Pancreas (tissue), 10 donors: ENCODE results near the gene C12orf54. TPM values are rescaled to one million over a fixed set of nuclear protein-coding genes. Genes with fewer than 3 reads are reported as not detected.

Experiments used
- ATAC-seq, 4 donors: fragments of 200-7000 bp; cut with Tn5 transposase; one replicate each; pipeline versions ENCODE4 v1.8.0 to v1.9.1; 2020; ENCODE audit warnings: mild to moderate bottlenecking in 4 of 4, moderate library complexity in 4 of 4
- DNase-seq, 6 donors: peaks; one replicate each; pipeline ENCODE4 v3.0.0-alpha.2; 2020
- FAIRE-seq: peaks from 2 replicates; lab custom pipeline; 2012; peaks lifted over from hg19 to GRCh38; lab: Jason Lieb, UNC
- H3K27ac ChIP-seq, 4 donors: fragments of 200-600 bp; sonication (generic); 1 replicate in 3 of 4; 2 replicates in 1 of 4; pipeline versions ENCODE4 v1.5.0 to v1.8.0; 2020
- H3K27me3 ChIP-seq, 4 donors: fragments of 200-600 bp; one replicate each; pipeline ENCODE4 v1.8.0; 2021
- H3K36me3 ChIP-seq, 3 donors: fragments of 200-600 bp; sonication (generic) in 1 of 3; one replicate each; pipeline versions ENCODE4 v1.5.0 to v1.8.0; 2020 to 2021
- H3K4me1 ChIP-seq, 3 donors: fragments of 200-600 bp; one replicate each; pipeline ENCODE4 v1.8.0; 2021
- H3K4me3 ChIP-seq, 4 donors: fragments of 200-600 bp; sonication (generic) in 2 of 4; one replicate each; pipeline versions ENCODE4 v1.5.0 to v1.8.0; 2020 to 2021
- H3K9me3 ChIP-seq, 4 donors: fragments of 200-600 bp; one replicate each; pipeline ENCODE4 v1.8.0; 2021
- CTCF ChIP-seq, 4 donors: fragments of 200-600 bp; sonication (generic) in 3 of 4; IDR thresholded peaks; one replicate each; pipeline versions ENCODE4 v1.5.0 to v1.8.0; 2021; ENCODE audit warnings: antibody characterized with exemption in 4 of 4
- WGBS, 2 donors: extraction: QIAGEN DNeasy Blood & Tissue Kit; methylation state at CpG; one replicate each; pipeline ENCODE4 v1.1.7; 2013; 5-methylcytosine and 5-hydroxymethylcytosine counted together
- intact Hi-C, 3 donors: fragments of 100-400 bp; cut with DNase I; formaldehyde crosslinking; loops; one replicate each; pipeline versions ENCODE4 v1.11.1 to v1.14.2; 2022
- polyA plus RNA-seq, 2 donors: library from polyadenylated mRNA; stranded (reverse); fragments of 200-250 nt; gene quantifications; one replicate each; pipeline ENCODE4 v1.2.3, GENCODE V29; 2013
- total RNA-seq, 6 donors: library from RNA; stranded (reverse); fragmentation: NEBNext Ultra II Directional in 4 of 6; extraction: Animal tissue kit (Norgen Biotek cat#: 25700) in 4 of 6; gene quantifications; one replicate each; pipeline versions ENCODE4 v1.2.1 to v1.2.4, GENCODE V29; 2021 to 2023
- donor health status: healthy with polysubstance abuse.
- donor health status: DM: no; HTN: no; CAD: no; lungs with moderate emphysema.
- donor health status: DM: no; HTN: no; CAD: no.
- donor health status: control.
- donor health status: control.
- donor health status: Bipolar disorder and iron deficiency.
- donor health status: DM: yes; HTN: yes; CAD: no.
- donor health status: DM: no; HTN: no; CAD: no.
- donor health status: DM: no; HTN: no; CAD: no.
- donor health status: DM: yes; HTN: yes; CAD: no.

Gene C12orf54
- total and polyA plus RNA-seq, 8 donors, result 0.61 to 0.77 TPM; not detected in 6

GRCh38 chr12:48542300-48542928 lies 60.1 kb downstream of the C12orf54 start:
- Histone ChIP-seq H3K4me3 (no peak overlapping the region), H3K27me3 (no peaks in the 10 kb centered on the region), H3K36me3 (no peaks in the 10 kb centered on the region), H3K27ac (no peak overlapping the region), H3K9me3 (no peaks in the 10 kb centered on the region), H3K4me1 (no peaks in the 10 kb centered on the region)
- intact Hi-C loops, result loop anchor here in 1 of 3 donors (10.0 kb wide), 1 partner anchor 82 kb away; no protein-coding TSS in a partner anchor
- FAIRE-seq, result no peak
- 44 to 60% methylated on average over 8 of the region's 8 CpGs for WGBS, 2 donors
- TF ChIP-seq CTCF (IDR thresholded peaks at IDR 0.05), result peak in 2 of 4 donors; percentile 17 to 24
- DNase-seq, result peak in 1 of 6 donors; percentile 24
- peak in 3 of 4 donors; percentile 56 to 72 (median 67) for ATAC-seq

GRCh38 chr12:48545833-48546469 lies 63.7 kb downstream of the C12orf54 start:
- H3K4me1 ChIP-seq, result no peaks in the 10 kb centered on the region
- no peak for FAIRE-seq
- no peak for TF ChIP-seq CTCF (IDR thresholded peaks at IDR 0.05)
- intact Hi-C loops, result loop anchor here in 1 of 3 donors (10.0 kb wide), 1 partner anchor 79 kb away; no protein-coding TSS in a partner anchor
- H3K27me3 ChIP-seq, result no peaks in the 10 kb centered on the region
- no peak for DNase-seq
- no peaks in the 10 kb centered on the region for H3K9me3 ChIP-seq
- ATAC-seq, result no peak
- H3K4me3 ChIP-seq, result no peak overlapping the region
- no peak overlapping the region for H3K27ac ChIP-seq
- WGBS, 2 donors, result 36 to 42% methylated on average over 4 of the region's 4 CpGs
- no peaks in the 10 kb centered on the region for H3K36me3 ChIP-seq

Other genes starting within 250 kb of the C12orf54 start
- gene ZNF641, start 131.6 kb upstream of the C12orf54 start, total RNA-seq, result 10 to 100 TPM in 5 of 6 donors, 1 to 10 TPM in 1; 9.9 to 14.4 (median 12.3) TPM
- 1 to 10 TPM; 8.0 to 9.2 TPM for gene ZNF641, start 131.6 kb upstream of the C12orf54 start, polyA plus RNA-seq
- gene ANP32D, start 9.9 kb upstream of the C12orf54 start, total RNA-seq, result under 1 TPM in 1 of 6 donors, not detected in 5; 0.16 TPM
- gene ANP32D, start 9.9 kb upstream of the C12orf54 start, polyA plus RNA-seq, result not detected
- not detected for gene OR8S1, start 43.1 kb downstream of the C12orf54 start, total RNA-seq
- gene OR8S1, start 43.1 kb downstream of the C12orf54 start, polyA plus RNA-seq, result not detected
- gene LALBA, start 87.5 kb downstream of the C12orf54 start, total RNA-seq, result not detected
- gene LALBA, start 87.5 kb downstream of the C12orf54 start, polyA plus RNA-seq, result not detected
- gene KANSL2, start 199.7 kb downstream of the C12orf54 start, total RNA-seq, result 10 to 100 TPM in 5 of 6 donors, 1 to 10 TPM in 1; 6.2 to 16.5 (median 12.1) TPM
- 10 to 100 TPM; 12.5 to 24.4 TPM for gene KANSL2, start 199.7 kb downstream of the C12orf54 start, polyA plus RNA-seq
- gene CCNT1, start 234.2 kb downstream of the C12orf54 start, total RNA-seq, result 10 to 100 TPM in 5 of 6 donors, 1 to 10 TPM in 1; 7.7 to 21.2 (median 17.2) TPM
- 1 to 10 TPM; 3.7 to 6.4 TPM for gene CCNT1, start 234.2 kb downstream of the C12orf54 start, polyA plus RNA-seq